ENCODE measurements around the gene CA4. TPM values are rescaled to one million over a fixed set of nuclear protein-coding genes. Genes with fewer than 3 reads are reported as not detected.

Gene CA4
- total and polyA plus RNA-seq, 9 of the 15 experiments (the other 6 are each of a cell fraction or from before 2014, with no cell fraction given) = 0.13 TPM; not detected in 7

DNA sequence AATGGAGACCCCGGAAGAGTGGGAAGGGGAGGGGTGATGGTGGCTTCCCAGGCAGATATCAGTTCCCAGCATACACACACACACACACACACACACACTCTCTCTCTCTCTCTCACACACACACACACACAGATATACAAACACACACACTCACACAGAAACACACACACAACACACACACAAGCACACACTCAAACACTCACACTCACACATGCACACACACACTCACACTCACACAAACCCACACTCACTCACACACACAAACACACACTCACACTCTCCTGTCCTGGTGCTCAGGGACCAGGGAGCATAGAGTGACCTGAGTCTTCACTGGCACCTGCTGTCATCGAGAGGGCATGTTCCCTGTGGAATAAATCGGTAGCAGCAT is 5.6 kb downstream of the CA4 start:
- no peaks in the 10 kb centered on the region; the same call in 1 of the 2 replicates for H4K20me1 ChIP-seq (replicated peaks; ENCODE audit: control insufficient read depth, insufficient read depth, low read length)
- DNase-seq (ENCODE audit: extremely low read depth in 1 of 4, low spot score in 3 of 4) (no peak), ATAC-seq (no peak), FAIRE-seq (no peak)
- no peaks in the 10 kb centered on the region for H3K9me1 ChIP-seq (ENCODE audit: control insufficient read depth, insufficient read depth, low read length)
- no peak overlapping the region for H3K4me3 ChIP-seq
- no peak overlapping the region for H3K4me2 ChIP-seq (ENCODE audit: insufficient read depth, low read length)
- POLR2A ChIA-PET = interaction anchor here (0.7 kb wide), 1 partner anchor 78 kb away, joined by 3 read pairs; no protein-coding TSS in a partner anchor
- BruUV-seq (replicated peaks) = no TSS peak
- H3K27ac ChIP-seq (ENCODE audit: extremely low read depth, low read depth, low read length) = no peak overlapping the region
- 13% methylated on average over 3 of the region's 3 CpGs for WGBS (ENCODE audit: insufficient coverage, low coverage, missing lambda C conversion rate)
- H3K4me1 ChIP-seq (replicated peaks in 1 of 2; ENCODE audit: control insufficient read depth in 2 of 2, insufficient read depth in 2 of 2, low read length in 2 of 2) = peaks cover 0 to 17% of the 10 kb centered on the region in 2 experiments; a peak in 2 of 5 replicates
- CTCF ChIA-PET (ENCODE audit: low intra/inter-chr PET ratio) = no interaction called here
- intact Hi-C loops (cut with micrococcal nuclease) = no loop called here
- no peaks in the 10 kb centered on the region for H3K79me2 ChIP-seq (ENCODE audit: control insufficient read depth, insufficient read depth, low read length)
- H3K9me3 ChIP-seq (replicated peaks; ENCODE audit: control insufficient read depth, insufficient read depth, low read depth, low read length) = no peaks in the 10 kb centered on the region
- peaks cover 25 to 85% of the 10 kb centered on the region in 2 experiments; a peak in 4 of 5 replicates for H3K27me3 ChIP-seq (ENCODE audit: control insufficient read depth in 2 of 2, insufficient read depth in 2 of 2, low read length in 2 of 2)
- H3K36me3 ChIP-seq (ENCODE audit: control insufficient read depth, insufficient read depth, low read length) = no peaks in the 10 kb centered on the region
- in situ Hi-C loops (cut with MboI) = no loop called here
- H3K9ac ChIP-seq (ENCODE audit: insufficient read depth in 1 of 2, low read depth in 2 of 2, low read length in 2 of 2) = 0 out of 4 replicates have a peak overlapping the region, but pooled peaks of 1 of the 2 experiments have one; percentile 22
- H2AFZ ChIP-seq (ENCODE audit: low read depth, low read length) = no peak overlapping the region
- TF ChIP-seq FUS (optimal IDR thresholded peaks at IDR 0.05; ENCODE audit: low read depth, low read length) (no peak), STAT5B (CRISPR knock-in tag; IDR thresholded peaks at IDR 0.05) (no peak), RFX5 (IDR thresholded peaks at IDR 0.05; ENCODE audit: low read depth, low read length) (no peak), ZNF785 (CRISPR knock-in tag; IDR thresholded peaks at IDR 0.05) (no peak)
- TF ChIP-seq, protein P1, sequence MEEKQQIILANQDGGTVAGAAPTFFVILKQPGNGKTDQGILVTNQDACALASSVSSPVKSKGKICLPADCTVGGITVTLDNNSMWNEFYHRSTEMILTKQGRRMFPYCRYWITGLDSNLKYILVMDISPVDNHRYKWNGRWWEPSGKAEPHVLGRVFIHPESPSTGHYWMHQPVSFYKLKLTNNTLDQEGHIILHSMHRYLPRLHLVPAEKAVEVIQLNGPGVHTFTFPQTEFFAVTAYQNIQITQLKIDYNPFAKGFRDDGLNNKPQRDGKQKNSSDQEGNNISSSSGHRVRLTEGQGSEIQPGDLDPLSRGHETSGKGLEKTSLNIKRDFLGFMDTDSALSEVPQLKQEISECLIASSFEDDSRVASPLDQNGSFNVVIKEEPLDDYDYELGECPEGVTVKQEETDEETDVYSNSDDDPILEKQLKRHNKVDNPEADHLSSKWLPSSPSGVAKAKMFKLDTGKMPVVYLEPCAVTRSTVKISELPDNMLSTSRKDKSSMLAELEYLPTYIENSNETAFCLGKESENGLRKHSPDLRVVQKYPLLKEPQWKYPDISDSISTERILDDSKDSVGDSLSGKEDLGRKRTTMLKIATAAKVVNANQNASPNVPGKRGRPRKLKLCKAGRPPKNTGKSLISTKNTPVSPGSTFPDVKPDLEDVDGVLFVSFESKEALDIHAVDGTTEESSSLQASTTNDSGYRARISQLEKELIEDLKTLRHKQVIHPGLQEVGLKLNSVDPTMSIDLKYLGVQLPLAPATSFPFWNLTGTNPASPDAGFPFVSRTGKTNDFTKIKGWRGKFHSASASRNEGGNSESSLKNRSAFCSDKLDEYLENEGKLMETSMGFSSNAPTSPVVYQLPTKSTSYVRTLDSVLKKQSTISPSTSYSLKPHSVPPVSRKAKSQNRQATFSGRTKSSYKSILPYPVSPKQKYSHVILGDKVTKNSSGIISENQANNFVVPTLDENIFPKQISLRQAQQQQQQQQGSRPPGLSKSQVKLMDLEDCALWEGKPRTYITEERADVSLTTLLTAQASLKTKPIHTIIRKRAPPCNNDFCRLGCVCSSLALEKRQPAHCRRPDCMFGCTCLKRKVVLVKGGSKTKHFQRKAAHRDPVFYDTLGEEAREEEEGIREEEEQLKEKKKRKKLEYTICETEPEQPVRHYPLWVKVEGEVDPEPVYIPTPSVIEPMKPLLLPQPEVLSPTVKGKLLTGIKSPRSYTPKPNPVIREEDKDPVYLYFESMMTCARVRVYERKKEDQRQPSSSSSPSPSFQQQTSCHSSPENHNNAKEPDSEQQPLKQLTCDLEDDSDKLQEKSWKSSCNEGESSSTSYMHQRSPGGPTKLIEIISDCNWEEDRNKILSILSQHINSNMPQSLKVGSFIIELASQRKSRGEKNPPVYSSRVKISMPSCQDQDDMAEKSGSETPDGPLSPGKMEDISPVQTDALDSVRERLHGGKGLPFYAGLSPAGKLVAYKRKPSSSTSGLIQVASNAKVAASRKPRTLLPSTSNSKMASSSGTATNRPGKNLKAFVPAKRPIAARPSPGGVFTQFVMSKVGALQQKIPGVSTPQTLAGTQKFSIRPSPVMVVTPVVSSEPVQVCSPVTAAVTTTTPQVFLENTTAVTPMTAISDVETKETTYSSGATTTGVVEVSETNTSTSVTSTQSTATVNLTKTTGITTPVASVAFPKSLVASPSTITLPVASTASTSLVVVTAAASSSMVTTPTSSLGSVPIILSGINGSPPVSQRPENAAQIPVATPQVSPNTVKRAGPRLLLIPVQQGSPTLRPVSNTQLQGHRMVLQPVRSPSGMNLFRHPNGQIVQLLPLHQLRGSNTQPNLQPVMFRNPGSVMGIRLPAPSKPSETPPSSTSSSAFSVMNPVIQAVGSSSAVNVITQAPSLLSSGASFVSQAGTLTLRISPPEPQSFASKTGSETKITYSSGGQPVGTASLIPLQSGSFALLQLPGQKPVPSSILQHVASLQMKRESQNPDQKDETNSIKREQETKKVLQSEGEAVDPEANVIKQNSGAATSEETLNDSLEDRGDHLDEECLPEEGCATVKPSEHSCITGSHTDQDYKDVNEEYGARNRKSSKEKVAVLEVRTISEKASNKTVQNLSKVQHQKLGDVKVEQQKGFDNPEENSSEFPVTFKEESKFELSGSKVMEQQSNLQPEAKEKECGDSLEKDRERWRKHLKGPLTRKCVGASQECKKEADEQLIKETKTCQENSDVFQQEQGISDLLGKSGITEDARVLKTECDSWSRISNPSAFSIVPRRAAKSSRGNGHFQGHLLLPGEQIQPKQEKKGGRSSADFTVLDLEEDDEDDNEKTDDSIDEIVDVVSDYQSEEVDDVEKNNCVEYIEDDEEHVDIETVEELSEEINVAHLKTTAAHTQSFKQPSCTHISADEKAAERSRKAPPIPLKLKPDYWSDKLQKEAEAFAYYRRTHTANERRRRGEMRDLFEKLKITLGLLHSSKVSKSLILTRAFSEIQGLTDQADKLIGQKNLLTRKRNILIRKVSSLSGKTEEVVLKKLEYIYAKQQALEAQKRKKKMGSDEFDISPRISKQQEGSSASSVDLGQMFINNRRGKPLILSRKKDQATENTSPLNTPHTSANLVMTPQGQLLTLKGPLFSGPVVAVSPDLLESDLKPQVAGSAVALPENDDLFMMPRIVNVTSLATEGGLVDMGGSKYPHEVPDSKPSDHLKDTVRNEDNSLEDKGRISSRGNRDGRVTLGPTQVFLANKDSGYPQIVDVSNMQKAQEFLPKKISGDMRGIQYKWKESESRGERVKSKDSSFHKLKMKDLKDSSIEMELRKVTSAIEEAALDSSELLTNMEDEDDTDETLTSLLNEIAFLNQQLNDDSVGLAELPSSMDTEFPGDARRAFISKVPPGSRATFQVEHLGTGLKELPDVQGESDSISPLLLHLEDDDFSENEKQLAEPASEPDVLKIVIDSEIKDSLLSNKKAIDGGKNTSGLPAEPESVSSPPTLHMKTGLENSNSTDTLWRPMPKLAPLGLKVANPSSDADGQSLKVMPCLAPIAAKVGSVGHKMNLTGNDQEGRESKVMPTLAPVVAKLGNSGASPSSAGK (IDR thresholded peaks at IDR 0.05) = no peak
- TF ChIP-seq, protein P2, sequence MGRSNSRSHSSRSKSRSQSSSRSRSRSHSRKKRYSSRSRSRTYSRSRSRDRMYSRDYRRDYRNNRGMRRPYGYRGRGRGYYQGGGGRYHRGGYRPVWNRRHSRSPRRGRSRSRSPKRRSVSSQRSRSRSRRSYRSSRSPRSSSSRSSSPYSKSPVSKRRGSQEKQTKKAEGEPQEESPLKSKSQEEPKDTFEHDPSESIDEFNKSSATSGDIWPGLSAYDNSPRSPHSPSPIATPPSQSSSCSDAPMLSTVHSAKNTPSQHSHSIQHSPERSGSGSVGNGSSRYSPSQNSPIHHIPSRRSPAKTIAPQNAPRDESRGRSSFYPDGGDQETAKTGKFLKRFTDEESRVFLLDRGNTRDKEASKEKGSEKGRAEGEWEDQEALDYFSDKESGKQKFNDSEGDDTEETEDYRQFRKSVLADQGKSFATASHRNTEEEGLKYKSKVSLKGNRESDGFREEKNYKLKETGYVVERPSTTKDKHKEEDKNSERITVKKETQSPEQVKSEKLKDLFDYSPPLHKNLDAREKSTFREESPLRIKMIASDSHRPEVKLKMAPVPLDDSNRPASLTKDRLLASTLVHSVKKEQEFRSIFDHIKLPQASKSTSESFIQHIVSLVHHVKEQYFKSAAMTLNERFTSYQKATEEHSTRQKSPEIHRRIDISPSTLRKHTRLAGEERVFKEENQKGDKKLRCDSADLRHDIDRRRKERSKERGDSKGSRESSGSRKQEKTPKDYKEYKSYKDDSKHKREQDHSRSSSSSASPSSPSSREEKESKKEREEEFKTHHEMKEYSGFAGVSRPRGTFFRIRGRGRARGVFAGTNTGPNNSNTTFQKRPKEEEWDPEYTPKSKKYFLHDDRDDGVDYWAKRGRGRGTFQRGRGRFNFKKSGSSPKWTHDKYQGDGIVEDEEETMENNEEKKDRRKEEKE (IDR thresholded peaks at IDR 0.05; ENCODE audit: borderline replicate concordance in 1 of 2, control insufficient read depth in 1 of 2, low read depth in 2 of 2, low read length in 1 of 2) = peak in 1 of 2 experiments; percentile 84; a peak in 2 of 4 replicates
